GM12878 (cell line): ENCODE results near the gene FBXL15. TPM values are rescaled to one million over a fixed set of nuclear protein-coding genes. Genes with fewer than 3 reads are reported as not detected.
A peak's percentile ranks its signal among the peaks of the same experiment; 100 is the strongest.

Experiments
- BMI1 ChIP-seq: fragments of 450-650 bp; IDR thresholded peaks from 2 replicates; pipeline ENCODE4 v1.6.1; 2016; ENCODE audit warnings: mild to moderate bottlenecking, moderate library complexity, borderline replicate concordance
- CHD2 ChIP-seq: IDR thresholded peaks from 2 replicates; pipeline ENCODE4 v1.6.1; 2011; ENCODE audit warnings: low read depth, low read length, improper control_type of control experiment, borderline replicate concordance
- NBN ChIP-seq: fragments of 450-650 bp; IDR thresholded peaks from 2 replicates; pipeline ENCODE4 v1.6.1; 2016
- NFIC ChIP-seq: IDR thresholded peaks from 2 replicates; pipeline ENCODE4 v1.6.1; 2012; ENCODE audit warnings: low read depth, mild to moderate bottlenecking, inconsistent platforms, low read length, moderate library complexity
- NFXL1 ChIP-seq: fragments of 450-650 bp; IDR thresholded peaks from 2 replicates; pipeline ENCODE4 v1.6.1; 2017; ENCODE audit warnings: antibody characterized with exemption, mild to moderate bottlenecking, borderline replicate concordance
- RBBP5 ChIP-seq: fragments of 200-600 bp; sonication (generic); conservative IDR thresholded peaks from 2 replicates; pipeline ENCODE4 v1.6.1; 2016
- RELB ChIP-seq: fragments of 450-650 bp; IDR thresholded peaks from 2 replicates; pipeline ENCODE4 v1.6.1; 2017; ENCODE audit warnings: low read depth, mild to moderate bottlenecking, moderate library complexity
- SMARCA5 ChIP-seq: fragments of 450-650 bp; IDR thresholded peaks from 2 replicates; pipeline ENCODE4 v1.6.1; 2017; ENCODE audit warnings: mild to moderate bottlenecking
- SRF ChIP-seq, 2 experiments: IDR thresholded peaks; 2 replicates each; pipeline ENCODE4 v1.6.1; 2011; ENCODE audit warnings: low read depth in 2 of 2, low read length in 2 of 2, mild to moderate bottlenecking in 1 of 2, moderate library complexity in 1 of 2
- ZNF217 ChIP-seq: fragments of 450-650 bp; IDR thresholded peaks from 2 replicates; pipeline ENCODE4 v1.6.1; 2017; ENCODE audit warnings: antibody characterized with exemption, mild to moderate bottlenecking
- ZNF274 ChIP-seq: IDR thresholded peaks from one replicate; pipeline ENCODE4 v1.8.0; 2011; ENCODE audit not compliant: insufficient read length, insufficient read depth
- ZSCAN29 ChIP-seq: fragments of 450-650 bp; IDR thresholded peaks from 2 replicates; pipeline ENCODE4 v1.6.1; 2017; ENCODE audit warnings: mild to moderate bottlenecking, moderate library complexity
- polyA plus RNA-seq, 11 experiments: library from polyadenylated mRNA; depleted of rRNA in 4 of 11; unstranded in 6 of 11; stranded (reverse) in 5 of 11; fragments of >200 nt; fragmentation: Nextera tagmentation in 4 of 11; fragmentation: Illumina TruSeq in 1 of 11; extraction: Ambion mirVana in 4 of 11; extraction: Trizol in 1 of 11; gene quantifications; 1 replicate in 1 of 11; 2 replicates in 10 of 11; pipeline versions ENCODE4 v1.2.1 to v1.2.3, GENCODE V29; 2011 to 2016; ENCODE audit warnings: inconsistent platforms in 2 of 11, missing spikeins in 2 of 11, low read depth in 1 of 11
- total RNA-seq, 4 experiments: library from RNA; depleted of rRNA in 3 of 4; stranded (reverse); fragments of >200 nt in 3 of 4; fragmentation: Illumina TruSeq in 1 of 4; extraction: Trizol in 1 of 4; gene quantifications; 2 replicates each; pipeline versions ENCODE4 v1.2.1 to v1.2.3, GENCODE V29; 2013 to 2021
- TF ChIP-seq, protein P1 (sequence below): IDR thresholded peaks from 2 replicates; pipeline ENCODE4 v1.6.1; 2011; ENCODE audit warnings: borderline replicate concordance, low read depth, mild to moderate bottlenecking, moderate library complexity, low read length; ENCODE audit not compliant: insufficient read depth, poor library complexity, severe bottlenecking
- TF ChIP-seq, protein P2 (sequence below): IDR thresholded peaks from 2 replicates; pipeline ENCODE4 v1.6.1; 2012; ENCODE audit warnings: mild to moderate bottlenecking, low read depth, low read length

The FBXL15 gene
- total and polyA plus RNA-seq, 10 of the 15 experiments (the other 5 are each of a cell fraction or from before 2014, with no cell fraction given) = 0.13 to 21.3 (median 7.9) TPM

GRCh38 chr10:102405108-102405571, 15.5 kb upstream of the FBXL15 start (continued):
- TF ChIP-seq RELB (no peak), RBBP5 (no peak), SMARCA5 (no peak), NFIC (no peak), SRF (IDR thresholded peaks at IDR 0.05; ENCODE audit: low read depth in 2 of 2, low read length in 2 of 2) (no peak), CHD2 (no peak), NFXL1 (no peak), NBN (no peak), BMI1 (no peak), ZNF274 (no peak), ZNF217 (no peak), ZSCAN29 (no peak)
- TF ChIP-seq, protein P1, sequence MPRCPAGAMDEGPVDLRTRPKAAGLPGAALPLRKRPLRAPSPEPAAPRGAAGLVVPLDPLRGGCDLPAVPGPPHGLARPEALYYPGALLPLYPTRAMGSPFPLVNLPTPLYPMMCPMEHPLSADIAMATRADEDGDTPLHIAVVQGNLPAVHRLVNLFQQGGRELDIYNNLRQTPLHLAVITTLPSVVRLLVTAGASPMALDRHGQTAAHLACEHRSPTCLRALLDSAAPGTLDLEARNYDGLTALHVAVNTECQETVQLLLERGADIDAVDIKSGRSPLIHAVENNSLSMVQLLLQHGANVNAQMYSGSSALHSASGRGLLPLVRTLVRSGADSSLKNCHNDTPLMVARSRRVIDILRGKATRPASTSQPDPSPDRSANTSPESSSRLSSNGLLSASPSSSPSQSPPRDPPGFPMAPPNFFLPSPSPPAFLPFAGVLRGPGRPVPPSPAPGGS = peak; percentile 3
- TF ChIP-seq, protein P2, sequence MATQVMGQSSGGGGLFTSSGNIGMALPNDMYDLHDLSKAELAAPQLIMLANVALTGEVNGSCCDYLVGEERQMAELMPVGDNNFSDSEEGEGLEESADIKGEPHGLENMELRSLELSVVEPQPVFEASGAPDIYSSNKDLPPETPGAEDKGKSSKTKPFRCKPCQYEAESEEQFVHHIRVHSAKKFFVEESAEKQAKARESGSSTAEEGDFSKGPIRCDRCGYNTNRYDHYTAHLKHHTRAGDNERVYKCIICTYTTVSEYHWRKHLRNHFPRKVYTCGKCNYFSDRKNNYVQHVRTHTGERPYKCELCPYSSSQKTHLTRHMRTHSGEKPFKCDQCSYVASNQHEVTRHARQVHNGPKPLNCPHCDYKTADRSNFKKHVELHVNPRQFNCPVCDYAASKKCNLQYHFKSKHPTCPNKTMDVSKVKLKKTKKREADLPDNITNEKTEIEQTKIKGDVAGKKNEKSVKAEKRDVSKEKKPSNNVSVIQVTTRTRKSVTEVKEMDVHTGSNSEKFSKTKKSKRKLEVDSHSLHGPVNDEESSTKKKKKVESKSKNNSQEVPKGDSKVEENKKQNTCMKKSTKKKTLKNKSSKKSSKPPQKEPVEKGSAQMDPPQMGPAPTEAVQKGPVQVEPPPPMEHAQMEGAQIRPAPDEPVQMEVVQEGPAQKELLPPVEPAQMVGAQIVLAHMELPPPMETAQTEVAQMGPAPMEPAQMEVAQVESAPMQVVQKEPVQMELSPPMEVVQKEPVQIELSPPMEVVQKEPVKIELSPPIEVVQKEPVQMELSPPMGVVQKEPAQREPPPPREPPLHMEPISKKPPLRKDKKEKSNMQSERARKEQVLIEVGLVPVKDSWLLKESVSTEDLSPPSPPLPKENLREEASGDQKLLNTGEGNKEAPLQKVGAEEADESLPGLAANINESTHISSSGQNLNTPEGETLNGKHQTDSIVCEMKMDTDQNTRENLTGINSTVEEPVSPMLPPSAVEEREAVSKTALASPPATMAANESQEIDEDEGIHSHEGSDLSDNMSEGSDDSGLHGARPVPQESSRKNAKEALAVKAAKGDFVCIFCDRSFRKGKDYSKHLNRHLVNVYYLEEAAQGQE = no peak
